ENCODE measurements around the gene PLD5. TPM values are rescaled to one million over a fixed set of nuclear protein-coding genes. Genes with fewer than 3 reads are reported as not detected.
A peak's percentile ranks its signal among the peaks of the same experiment; 100 is the strongest.

PLD5 gene
- total and polyA plus RNA-seq, 3 experiments from 2014 or later: not detected

DNA sequence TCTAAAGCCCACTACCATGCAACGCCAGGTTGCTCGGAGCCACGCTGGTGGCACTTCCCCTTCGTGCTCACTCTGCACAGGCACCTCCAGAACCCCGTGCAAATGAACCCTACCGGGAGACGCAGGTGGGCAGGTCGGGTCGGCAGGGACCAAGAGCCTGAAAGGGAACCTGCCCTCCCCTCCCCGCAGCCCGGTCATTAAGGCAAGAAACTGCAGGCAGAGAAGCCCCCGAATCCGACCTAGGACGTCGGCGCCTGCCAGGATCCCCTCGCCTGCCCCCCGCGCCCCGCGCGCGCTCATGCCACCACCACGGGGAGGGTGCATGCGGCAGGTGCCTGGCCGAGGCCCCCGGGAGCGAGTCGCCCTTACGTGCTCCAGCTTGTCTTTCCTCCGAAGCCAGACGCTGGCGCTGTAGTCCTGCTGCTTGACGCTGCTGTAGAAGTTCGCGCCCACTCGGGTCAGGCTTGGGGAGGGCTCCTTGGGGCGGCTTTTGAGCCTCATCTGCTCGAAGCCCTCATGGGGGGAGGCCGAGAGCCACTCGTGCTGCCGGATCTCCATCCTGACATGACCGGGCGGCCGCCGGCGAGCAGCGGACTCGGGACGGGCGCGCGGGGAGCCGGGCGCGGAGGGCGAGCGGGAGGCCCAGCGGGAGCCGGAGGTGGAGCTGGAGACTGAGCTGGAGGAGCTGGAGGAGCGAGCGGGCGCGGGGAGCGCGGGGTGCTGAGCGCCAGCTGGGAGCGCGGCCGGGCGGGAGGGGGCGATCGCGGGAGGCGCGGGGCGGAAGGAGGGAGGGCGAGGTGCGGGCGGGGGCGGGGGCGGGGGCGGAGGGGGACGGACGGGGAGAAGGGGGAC lies 552 bp downstream of the PLD5 start:
- no peaks in the 10 kb centered on the region for H3K36me3 Mint-ChIP-seq
- no peaks in the 10 kb centered on the region for H3K9me3 ChIP-seq (ENCODE audit: low read length)
- no peak overlapping the region for H3K4me3 ChIP-seq (ENCODE audit: low read length)
- no peak for DNase-seq
- H3K27ac Mint-ChIP-seq: no peak overlapping the region
- CTCF ChIA-PET: no interaction called here
- peaks cover 11% of the 10 kb centered on the region for H3K27me3 ChIP-seq (ENCODE audit: insufficient read depth, low read length, poor library complexity, severe bottlenecking)
- peaks cover 5 to 21% (median 7%) of the 10 kb centered on the region in 3 donors for H3K4me1 Mint-ChIP-seq
- H3K36me3 ChIP-seq (ENCODE audit: insufficient read depth, low read length): no peaks in the 10 kb centered on the region
- no peak overlapping the region for H3K27ac ChIP-seq (ENCODE audit: low read depth, low read length)
- peaks cover 38 to 56% of the 10 kb centered on the region in 2 donors for H3K27me3 Mint-ChIP-seq
- H3K9me3 Mint-ChIP-seq: peaks cover 0 to 2% (median 0%) of the 10 kb centered on the region in 5 donors
- POLR2A ChIA-PET: no interaction called here
- H3K4me1 ChIP-seq (ENCODE audit: insufficient read depth, low read length): no peaks in the 10 kb centered on the region
- peak overlapping the region in 2 of 7 donors; percentile 15 to 27 for H3K4me3 Mint-ChIP-seq

DNA sequence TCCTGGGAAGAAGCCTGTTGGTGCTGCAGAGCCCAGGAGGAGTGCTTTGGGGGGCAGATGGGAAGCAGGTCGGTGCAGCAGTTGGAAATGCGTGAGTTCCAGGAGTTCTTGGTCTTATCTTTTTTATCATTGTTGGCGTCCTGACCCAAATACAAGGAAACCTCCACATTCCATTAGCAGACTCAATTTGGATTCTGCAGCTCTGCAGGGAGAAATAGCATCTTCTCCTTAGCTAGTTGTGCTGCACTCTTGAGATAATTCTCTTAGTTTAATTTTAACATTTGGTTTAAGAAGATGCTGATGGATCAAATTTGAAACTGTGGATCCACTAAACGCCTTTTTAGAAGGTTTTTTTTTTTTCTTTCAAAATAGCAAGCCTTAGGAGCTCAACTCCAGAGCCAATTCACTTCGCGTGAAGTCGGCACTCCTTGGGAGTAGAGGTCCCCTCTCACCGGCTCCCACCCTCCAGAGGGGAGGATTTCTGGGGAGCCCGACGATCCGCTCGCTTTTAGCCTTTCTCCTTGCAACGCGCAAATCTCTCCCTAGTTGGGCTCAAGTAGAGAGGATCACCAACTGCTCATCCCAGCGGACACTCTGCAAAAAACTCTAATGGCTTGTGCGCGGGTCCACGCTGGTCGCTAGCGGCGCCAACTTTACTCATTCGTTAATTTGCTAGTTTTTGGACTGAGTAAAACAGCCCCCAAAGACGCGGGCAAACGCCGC lies 1.3 kb downstream of the PLD5 start:
- ChIA-PET POLR2A (no interaction called here), CTCF (no interaction called here)
- H3K36me3 ChIP-seq (ENCODE audit: insufficient read depth, low read length): no peaks in the 10 kb centered on the region
- no peaks in the 10 kb centered on the region for H3K36me3 Mint-ChIP-seq
- H3K27me3 Mint-ChIP-seq: peaks cover 38 to 56% of the 10 kb centered on the region in 2 donors
- H3K9me3 Mint-ChIP-seq: peaks cover 0 to 2% (median 0%) of the 10 kb centered on the region in 5 donors
- H3K27ac Mint-ChIP-seq: no peak overlapping the region
- H3K9me3 ChIP-seq (ENCODE audit: low read length): no peaks in the 10 kb centered on the region
- no peak overlapping the region for H3K4me3 ChIP-seq (ENCODE audit: low read length)
- no peaks in the 10 kb centered on the region for H3K4me1 ChIP-seq (ENCODE audit: insufficient read depth, low read length)
- peak overlapping the region in 2 of 7 donors; percentile 15 to 27 for H3K4me3 Mint-ChIP-seq
- no peak for DNase-seq
- H3K27me3 ChIP-seq (ENCODE audit: insufficient read depth, low read length, poor library complexity, severe bottlenecking): peaks cover 11% of the 10 kb centered on the region
- peaks cover 5 to 21% (median 7%) of the 10 kb centered on the region in 3 donors for H3K4me1 Mint-ChIP-seq
- no peak overlapping the region for H3K27ac ChIP-seq (ENCODE audit: low read depth, low read length)

DNA sequence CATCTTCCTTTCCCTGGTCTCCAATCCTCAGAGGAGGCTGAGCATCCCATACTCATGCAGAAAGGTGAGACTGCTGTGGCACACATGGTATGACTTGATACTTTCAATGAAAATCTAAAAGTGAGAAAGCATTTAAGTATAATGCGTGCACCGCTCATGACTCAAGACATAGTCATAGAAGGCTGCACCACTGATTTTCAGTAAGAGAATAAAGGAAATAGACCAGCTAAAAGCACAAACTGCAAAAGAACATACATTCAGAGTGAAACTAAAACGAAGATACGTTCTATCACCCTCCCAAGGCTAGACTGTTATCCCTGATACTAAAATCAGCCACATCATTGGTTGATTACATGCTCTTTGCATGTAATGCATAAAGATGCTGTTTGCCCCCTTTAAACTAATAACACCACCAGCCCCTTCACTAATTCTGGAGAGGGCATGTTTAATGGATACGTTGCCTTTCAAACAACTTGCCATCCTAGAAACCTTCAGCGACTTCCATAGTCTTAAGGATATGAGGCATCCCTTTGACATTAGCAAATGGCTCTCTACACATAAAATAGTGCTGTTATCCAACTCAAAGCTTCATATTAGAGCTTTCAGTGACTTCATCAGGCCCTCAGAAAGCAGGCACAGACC lies 2.1 kb downstream of the PLD5 start:
- ChIA-PET POLR2A (no interaction called here), CTCF (no interaction called here)
- Histone ChIP-seq H3K27ac (ENCODE audit: low read depth, low read length) (no peak overlapping the region), H3K36me3 (ENCODE audit: insufficient read depth, low read length) (no peaks in the 10 kb centered on the region), H3K4me3 (ENCODE audit: low read length) (no peak overlapping the region), H3K27me3 (ENCODE audit: insufficient read depth, low read length, poor library complexity, severe bottlenecking) (peaks cover 11% of the 10 kb centered on the region), H3K4me1 (ENCODE audit: insufficient read depth, low read length) (no peaks in the 10 kb centered on the region), H3K9me3 (ENCODE audit: low read length) (no peaks in the 10 kb centered on the region)
- peaks cover 5 to 21% (median 7%) of the 10 kb centered on the region in 3 donors for H3K4me1 Mint-ChIP-seq
- H3K27me3 Mint-ChIP-seq: peaks cover 38 to 51% of the 10 kb centered on the region in 2 donors
- no peak overlapping the region for H3K27ac Mint-ChIP-seq
- H3K4me3 Mint-ChIP-seq: no peak overlapping the region
- H3K36me3 Mint-ChIP-seq: no peaks in the 10 kb centered on the region
- DNase-seq: no peak
- peaks cover 0 to 2% (median 0%) of the 10 kb centered on the region in 5 donors for H3K9me3 Mint-ChIP-seq

DNA sequence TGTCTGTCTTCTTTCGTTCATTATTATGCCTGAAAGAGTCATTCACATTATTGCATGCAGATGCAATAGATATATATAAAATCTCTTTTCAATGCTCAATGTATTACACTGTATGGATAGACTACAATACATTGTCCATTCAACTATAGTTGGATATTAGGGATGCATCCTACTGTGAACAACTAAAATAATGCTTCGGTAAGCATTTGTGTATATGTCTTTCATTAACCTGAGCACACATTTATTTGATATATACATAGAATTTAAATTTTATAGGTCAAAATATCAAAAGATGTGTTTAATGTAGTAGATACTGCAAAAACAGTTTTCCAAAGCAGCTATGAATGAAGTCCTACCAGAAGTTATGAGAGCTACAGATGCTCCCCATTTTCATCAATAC lies 8.9 kb downstream of the PLD5 start:
- Histone ChIP-seq H3K27ac (ENCODE audit: low read depth, low read length) (no peak overlapping the region), H3K27me3 (ENCODE audit: insufficient read depth, low read length, poor library complexity, severe bottlenecking) (no peaks in the 10 kb centered on the region), H3K9me3 (ENCODE audit: low read length) (no peaks in the 10 kb centered on the region), H3K4me1 (ENCODE audit: insufficient read depth, low read length) (no peaks in the 10 kb centered on the region), H3K36me3 (ENCODE audit: insufficient read depth, low read length) (no peaks in the 10 kb centered on the region), H3K4me3 (ENCODE audit: low read length) (no peak overlapping the region)
- no peak overlapping the region for H3K27ac Mint-ChIP-seq
- H3K4me3 Mint-ChIP-seq: no peak overlapping the region
- no peaks in the 10 kb centered on the region for H3K36me3 Mint-ChIP-seq
- peaks cover 0 to 2% (median 0%) of the 10 kb centered on the region in 5 donors for H3K9me3 Mint-ChIP-seq
- no peaks in the 10 kb centered on the region for H3K4me1 Mint-ChIP-seq
- ChIA-PET CTCF (no interaction called here), POLR2A (no interaction called here)
- H3K27me3 Mint-ChIP-seq: peaks cover 6 to 12% of the 10 kb centered on the region in 2 donors
- DNase-seq: no peak

DNA sequence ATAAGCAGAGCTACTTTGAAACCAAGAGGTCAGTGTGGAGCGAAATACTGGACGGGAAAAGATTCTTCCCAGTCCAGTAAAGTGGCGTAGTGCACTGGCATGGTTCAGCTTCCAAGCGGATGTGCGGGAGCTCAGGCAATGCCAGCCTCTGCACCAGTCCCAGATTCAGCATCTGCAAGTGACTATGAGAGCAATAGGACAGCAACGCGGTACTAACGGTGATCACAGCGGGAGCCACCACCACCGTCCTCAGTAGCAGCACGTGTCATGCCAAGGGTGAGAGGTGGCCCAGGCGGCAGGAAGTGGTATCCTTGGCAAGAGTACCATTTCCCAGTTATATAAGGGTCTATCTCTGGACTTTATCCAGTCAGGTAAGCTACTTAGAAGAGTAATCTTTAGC lies 17.8 kb downstream of the PLD5 start:
- Mint-ChIP-seq H3K36me3 (no peaks in the 10 kb centered on the region), H3K9me3 (peaks cover 0 to 4% (median 0%) of the 10 kb centered on the region in 5 donors), H3K27ac (no peak overlapping the region), H3K4me3 (no peak overlapping the region), H3K4me1 (no peaks in the 10 kb centered on the region), H3K27me3 (peaks cover 0 to 6% of the 10 kb centered on the region in 2 donors)
- CTCF ChIA-PET: no interaction called here
- H3K36me3 ChIP-seq (ENCODE audit: insufficient read depth, low read length): no peaks in the 10 kb centered on the region
- DNase-seq: no peak
- no peaks in the 10 kb centered on the region for H3K4me1 ChIP-seq (ENCODE audit: insufficient read depth, low read length)
- H3K27ac ChIP-seq (ENCODE audit: low read depth, low read length): no peak overlapping the region
- H3K27me3 ChIP-seq (ENCODE audit: insufficient read depth, low read length, poor library complexity, severe bottlenecking): no peaks in the 10 kb centered on the region
- H3K4me3 ChIP-seq (ENCODE audit: low read length): no peak overlapping the region
- H3K9me3 ChIP-seq (ENCODE audit: low read length): no peaks in the 10 kb centered on the region
- POLR2A ChIA-PET: no interaction called here

DNA sequence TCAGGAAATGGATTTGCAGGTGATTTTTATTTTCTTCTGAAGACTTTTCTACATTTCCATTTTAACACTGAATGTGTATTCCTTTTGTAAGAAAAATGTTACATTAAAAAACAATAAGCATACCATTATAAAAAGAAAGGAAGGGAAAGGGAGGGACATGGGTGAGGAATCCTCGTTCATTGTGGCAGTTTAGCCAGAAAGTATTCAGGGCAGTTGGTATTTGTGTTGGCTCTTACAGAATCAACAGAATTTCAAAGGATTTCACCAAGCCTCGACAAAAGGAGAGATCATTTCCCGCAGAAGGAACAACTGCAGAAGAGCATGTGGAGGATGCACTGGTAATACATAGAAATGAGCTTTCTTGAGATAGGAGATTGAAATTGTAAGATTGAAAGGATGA lies 35.0 kb downstream of the PLD5 start:
- Mint-ChIP-seq H3K36me3 (no peaks in the 10 kb centered on the region), H3K9me3 (peaks cover 0 to 6% (median 2%) of the 10 kb centered on the region in 5 donors), H3K4me3 (no peak overlapping the region), H3K4me1 (no peaks in the 10 kb centered on the region), H3K27me3 (peaks cover 0 to 3% of the 10 kb centered on the region in 2 donors), H3K27ac (no peak overlapping the region)
- DNase-seq: no peak
- no peak overlapping the region for H3K27ac ChIP-seq (ENCODE audit: low read depth, low read length)
- no peaks in the 10 kb centered on the region for H3K9me3 ChIP-seq (ENCODE audit: low read length)
- no peaks in the 10 kb centered on the region for H3K36me3 ChIP-seq (ENCODE audit: insufficient read depth, low read length)
- no peaks in the 10 kb centered on the region for H3K27me3 ChIP-seq (ENCODE audit: insufficient read depth, low read length, poor library complexity, severe bottlenecking)
- no peaks in the 10 kb centered on the region for H3K4me1 ChIP-seq (ENCODE audit: insufficient read depth, low read length)
- ChIA-PET CTCF (no interaction called here), POLR2A (no interaction called here)
- H3K4me3 ChIP-seq (ENCODE audit: low read length): no peak overlapping the region

DNA sequence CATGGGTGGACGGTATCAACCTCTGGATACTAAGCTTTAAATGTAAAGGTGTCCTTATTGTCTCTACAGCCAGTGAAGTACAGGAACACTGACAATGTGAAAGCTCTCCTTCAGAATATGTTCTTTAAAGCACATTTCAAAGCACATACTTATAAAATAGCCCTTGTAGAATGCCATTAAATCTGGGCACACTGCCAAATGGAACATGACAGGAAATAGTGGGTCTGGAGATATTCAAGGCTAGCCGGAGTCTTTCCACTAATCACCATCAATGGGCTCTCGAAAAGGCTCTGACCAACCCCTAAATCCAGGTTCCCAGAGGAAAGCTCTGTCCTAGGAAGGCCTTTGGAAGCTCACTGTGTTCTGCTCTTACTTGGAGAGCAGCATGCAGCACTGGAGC lies 46.6 kb downstream of the PLD5 start:
- no peaks in the 10 kb centered on the region for H3K27me3 ChIP-seq (ENCODE audit: insufficient read depth, low read length, poor library complexity, severe bottlenecking)
- Mint-ChIP-seq H3K9me3 (peaks cover 0 to 5% (median 0%) of the 10 kb centered on the region in 5 donors), H3K27ac (no peak overlapping the region), H3K36me3 (no peaks in the 10 kb centered on the region), H3K27me3 (peaks cover 3 to 8% of the 10 kb centered on the region in 2 donors), H3K4me1 (no peaks in the 10 kb centered on the region), H3K4me3 (no peak overlapping the region)
- DNase-seq: no peak
- no peak overlapping the region for H3K27ac ChIP-seq (ENCODE audit: low read depth, low read length)
- no peaks in the 10 kb centered on the region for H3K9me3 ChIP-seq (ENCODE audit: low read length)
- CTCF ChIA-PET: no interaction called here
- no peak overlapping the region for H3K4me3 ChIP-seq (ENCODE audit: low read length)
- no peaks in the 10 kb centered on the region for H3K4me1 ChIP-seq (ENCODE audit: insufficient read depth, low read length)
- POLR2A ChIA-PET: no interaction called here
- no peaks in the 10 kb centered on the region for H3K36me3 ChIP-seq (ENCODE audit: insufficient read depth, low read length)

DNA sequence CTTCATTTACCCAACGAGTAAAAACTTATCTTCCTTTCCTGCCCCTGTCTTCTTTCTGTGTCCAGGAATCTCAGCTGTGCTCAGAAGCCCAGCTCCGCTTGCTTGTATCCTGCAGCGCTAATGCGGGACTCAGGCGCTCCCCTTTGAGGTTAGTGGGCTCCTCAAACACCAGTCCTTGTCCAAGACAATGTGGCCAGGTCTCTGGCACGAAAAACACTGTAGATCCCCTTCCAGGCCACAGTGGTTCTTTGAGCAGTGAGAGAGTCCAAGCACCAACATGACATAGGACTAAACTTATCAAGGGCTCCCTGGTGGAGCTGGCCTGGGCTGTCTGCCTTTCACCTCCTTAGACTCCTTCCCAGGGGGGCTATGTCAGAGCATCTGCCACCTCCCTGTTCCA lies 53.7 kb downstream of the PLD5 start:
- Histone ChIP-seq H3K27ac (ENCODE audit: low read depth, low read length) (no peak overlapping the region), H3K4me1 (ENCODE audit: insufficient read depth, low read length) (no peaks in the 10 kb centered on the region), H3K9me3 (ENCODE audit: low read length) (no peaks in the 10 kb centered on the region), H3K27me3 (ENCODE audit: insufficient read depth, low read length, poor library complexity, severe bottlenecking) (no peaks in the 10 kb centered on the region), H3K4me3 (ENCODE audit: low read length) (no peak overlapping the region), H3K36me3 (ENCODE audit: insufficient read depth, low read length) (no peaks in the 10 kb centered on the region)
- Mint-ChIP-seq H3K4me3 (no peak overlapping the region), H3K27me3 (peaks cover 0 to 2% of the 10 kb centered on the region in 2 donors), H3K36me3 (no peaks in the 10 kb centered on the region), H3K9me3 (peaks cover 0 to 2% (median 0%) of the 10 kb centered on the region in 5 donors), H3K27ac (no peak overlapping the region), H3K4me1 (no peaks in the 10 kb centered on the region)
- POLR2A ChIA-PET: no interaction called here
- DNase-seq: no peak
- CTCF ChIA-PET: no interaction called here

All from CD8-positive, alpha-beta memory T cell (primary cell).